OCI-LY3 (cell line): Measurements from ENCODE around the gene IGFBP6.

ENCODE experiments used
- CTCF ChIP-seq: fragments of 200-600, 300-600 bp; sonication (generic); IDR thresholded peaks from 2 replicates; pipeline ENCODE4 v1.5.1; 2014; ENCODE audit warnings: antibody characterized with exemption, low read length, low read depth
- EZH2phosphoT487 ChIP-seq: fragments of 200-600 bp; shearing (Covaris generic); IDR thresholded peaks from 2 replicates; pipeline ENCODE4 v1.6.1; 2018; ENCODE audit warnings: antibody characterized with exemption, mixed run types, low read depth

- TF ChIP-seq CTCF = no peak
- TF ChIP-seq EZH2phosphoT487 = no peak
Observed at GRCh38 chr12:53051058-53051880, 46.2 kb upstream of the IGFBP6 start.
